ENCODE data around the gene SHC2. TPM values are rescaled to one million over a fixed set of nuclear protein-coding genes. Genes with fewer than 3 reads are reported as not detected.

SHC2 gene
- total and polyA plus RNA-seq, 2 donors from 2014 or later: 10.7 to 24.4 TPM

DNA sequence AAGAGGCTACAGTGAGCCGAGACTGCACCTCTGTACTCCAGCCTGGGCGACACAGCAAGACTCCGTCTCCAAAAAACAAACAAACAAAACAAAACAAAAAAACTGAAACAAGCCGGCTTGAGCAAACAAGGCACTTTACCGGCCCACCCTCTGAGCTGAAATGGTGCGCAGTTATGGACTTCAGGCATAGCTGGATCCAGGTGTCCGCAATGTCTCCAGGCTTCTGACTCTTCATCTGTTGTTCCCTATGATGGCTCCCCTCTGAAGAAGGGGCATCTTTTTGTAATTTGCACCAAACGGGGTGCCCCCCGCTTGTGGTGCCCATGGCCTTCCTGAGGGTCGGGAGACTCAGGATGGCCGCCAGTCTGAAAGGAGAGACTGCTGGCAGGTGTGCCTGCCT, 58.0 kb downstream of the SHC2 start:
- Histone ChIP-seq H3K4me3 (ENCODE audit: low read length in 3 of 3) (no peak overlapping the region), H3K27me3 (ENCODE audit: control insufficient read depth, insufficient read depth, low read length) (no peaks in the 10 kb centered on the region), H3K9me3 (ENCODE audit: control insufficient read depth in 2 of 3, insufficient read depth in 1 of 3, low read length in 3 of 3) (no peaks in the 10 kb centered on the region), H3K4me1 (ENCODE audit: control insufficient read depth in 2 of 3, insufficient read depth in 2 of 3, low read depth in 1 of 3, low read length in 3 of 3) (no peaks in the 10 kb centered on the region), H3K36me3 (ENCODE audit: control insufficient read depth in 2 of 3, insufficient read depth in 3 of 3, low read length in 3 of 3) (no peaks in the 10 kb centered on the region), H3K9ac (ENCODE audit: low read length in 3 of 3) (no peak overlapping the region), H3K27ac (ENCODE audit: low read depth in 2 of 2, low read length in 2 of 2) (no peak overlapping the region)
- DNase-seq (no peak), FAIRE-seq (no peak)
- TF ChIP-seq, protein P1, sequence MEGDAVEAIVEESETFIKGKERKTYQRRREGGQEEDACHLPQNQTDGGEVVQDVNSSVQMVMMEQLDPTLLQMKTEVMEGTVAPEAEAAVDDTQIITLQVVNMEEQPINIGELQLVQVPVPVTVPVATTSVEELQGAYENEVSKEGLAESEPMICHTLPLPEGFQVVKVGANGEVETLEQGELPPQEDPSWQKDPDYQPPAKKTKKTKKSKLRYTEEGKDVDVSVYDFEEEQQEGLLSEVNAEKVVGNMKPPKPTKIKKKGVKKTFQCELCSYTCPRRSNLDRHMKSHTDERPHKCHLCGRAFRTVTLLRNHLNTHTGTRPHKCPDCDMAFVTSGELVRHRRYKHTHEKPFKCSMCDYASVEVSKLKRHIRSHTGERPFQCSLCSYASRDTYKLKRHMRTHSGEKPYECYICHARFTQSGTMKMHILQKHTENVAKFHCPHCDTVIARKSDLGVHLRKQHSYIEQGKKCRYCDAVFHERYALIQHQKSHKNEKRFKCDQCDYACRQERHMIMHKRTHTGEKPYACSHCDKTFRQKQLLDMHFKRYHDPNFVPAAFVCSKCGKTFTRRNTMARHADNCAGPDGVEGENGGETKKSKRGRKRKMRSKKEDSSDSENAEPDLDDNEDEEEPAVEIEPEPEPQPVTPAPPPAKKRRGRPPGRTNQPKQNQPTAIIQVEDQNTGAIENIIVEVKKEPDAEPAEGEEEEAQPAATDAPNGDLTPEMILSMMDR (IDR thresholded peaks at IDR 0.05; ENCODE audit: borderline replicate concordance, extremely low read depth, insufficient read depth): no peak
- intact Hi-C loops (cut with DNase I): no loop called here

DNA sequence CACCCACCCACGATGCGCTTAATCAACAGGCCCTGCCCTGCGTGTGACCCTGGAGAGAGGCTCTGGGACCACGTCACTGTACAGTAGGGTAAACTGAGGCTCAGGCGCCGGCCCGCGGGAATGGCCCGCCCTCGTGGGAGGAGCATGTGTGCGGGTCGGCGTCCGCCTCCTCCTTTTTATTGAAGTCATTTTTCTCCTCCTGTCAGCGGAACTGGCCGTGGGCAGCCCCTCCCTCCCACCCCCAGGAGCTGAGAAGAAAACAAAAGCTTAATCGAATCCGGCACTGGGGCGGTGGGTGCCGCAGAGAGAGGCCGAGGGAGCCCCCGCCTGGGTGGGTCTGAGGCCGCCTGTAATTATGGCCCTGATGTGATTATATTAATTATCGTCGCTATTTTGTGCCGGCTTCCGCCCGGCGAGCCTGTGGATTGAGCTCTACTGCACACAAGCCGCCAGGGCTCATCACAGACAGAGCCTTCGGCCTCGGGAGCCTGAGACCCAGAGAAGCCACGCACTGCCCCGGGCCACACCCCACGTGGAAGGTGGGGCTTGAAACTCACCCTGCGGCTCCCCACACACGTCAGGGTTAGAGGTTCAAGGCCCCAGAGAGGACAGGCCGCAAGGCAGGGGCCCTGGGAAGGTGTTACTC, 58.8 kb downstream of the SHC2 start:
- TF ChIP-seq, protein P1 (IDR thresholded peaks at IDR 0.05; ENCODE audit: borderline replicate concordance, extremely low read depth, insufficient read depth): no peak
- Histone ChIP-seq H3K27me3 (ENCODE audit: control insufficient read depth, insufficient read depth, low read length) (no peaks in the 10 kb centered on the region), H3K27ac (ENCODE audit: low read depth in 2 of 2, low read length in 2 of 2) (no peak overlapping the region), H3K36me3 (ENCODE audit: control insufficient read depth in 2 of 3, insufficient read depth in 3 of 3, low read length in 3 of 3) (no peaks in the 10 kb centered on the region), H3K9ac (ENCODE audit: low read length in 3 of 3) (no peak overlapping the region), H3K4me1 (ENCODE audit: control insufficient read depth in 2 of 3, insufficient read depth in 2 of 3, low read depth in 1 of 3, low read length in 3 of 3) (no peaks in the 10 kb centered on the region), H3K9me3 (ENCODE audit: control insufficient read depth in 2 of 3, insufficient read depth in 1 of 3, low read length in 3 of 3) (no peaks in the 10 kb centered on the region), H3K4me3 (ENCODE audit: low read length in 3 of 3) (no peak overlapping the region)
- intact Hi-C loops (cut with DNase I): no loop called here
- DNase-seq: peak in 4 of 5 donors; percentile 32 to 70 (median 58)
- no peak for FAIRE-seq

DNA sequence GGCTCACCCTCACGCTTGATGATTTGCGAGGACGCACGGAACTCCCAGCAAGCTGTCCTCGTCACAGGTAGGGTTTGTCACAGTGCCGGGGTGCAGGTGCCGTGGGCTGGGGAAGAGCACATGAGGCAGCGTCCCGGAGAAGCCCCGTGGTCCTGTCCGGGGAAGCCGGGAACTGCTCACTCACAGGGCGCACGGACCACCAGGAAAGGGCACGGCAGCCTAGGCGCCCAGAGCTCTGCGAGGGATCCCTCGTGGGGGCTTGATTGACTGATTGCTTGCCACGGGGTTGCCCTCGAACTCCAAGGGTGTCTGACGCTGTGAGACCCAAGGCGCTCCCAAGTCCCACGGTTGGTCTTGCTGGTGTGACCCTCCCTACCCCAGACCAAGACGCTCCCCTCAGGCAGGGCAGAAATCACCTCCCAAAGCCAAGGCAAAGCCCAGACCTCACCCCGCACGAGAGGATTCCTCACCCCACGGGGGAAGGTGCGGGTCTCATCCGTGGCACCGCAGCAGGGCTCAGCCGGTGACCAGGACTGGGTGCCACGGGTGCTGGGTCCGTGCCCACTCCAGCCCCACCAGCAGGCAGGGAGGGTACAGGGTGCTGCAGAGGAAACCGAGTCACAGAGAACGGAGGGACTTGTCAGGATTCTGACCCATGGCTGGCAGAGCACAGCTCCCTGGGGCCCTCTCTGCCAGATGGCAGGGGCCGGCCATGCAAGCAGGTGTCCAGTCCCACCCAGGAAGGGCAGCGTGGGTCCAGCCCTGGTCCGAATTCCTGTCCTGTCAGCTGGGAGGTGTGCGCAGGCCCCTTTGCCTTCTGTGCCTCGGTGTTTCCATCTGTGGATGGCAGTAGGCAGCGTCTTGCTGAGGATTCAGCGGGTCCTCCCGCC, 59.6 kb downstream of the SHC2 start:
- Histone ChIP-seq H3K9ac (ENCODE audit: low read length in 3 of 3) (no peak overlapping the region), H3K27ac (ENCODE audit: low read depth in 2 of 2, low read length in 2 of 2) (no peak overlapping the region), H3K4me3 (ENCODE audit: low read length in 3 of 3) (no peak overlapping the region), H3K36me3 (ENCODE audit: control insufficient read depth in 2 of 3, insufficient read depth in 3 of 3, low read length in 3 of 3) (no peaks in the 10 kb centered on the region), H3K27me3 (ENCODE audit: control insufficient read depth, insufficient read depth, low read length) (no peaks in the 10 kb centered on the region), H3K4me1 (ENCODE audit: control insufficient read depth in 2 of 3, insufficient read depth in 2 of 3, low read depth in 1 of 3, low read length in 3 of 3) (no peaks in the 10 kb centered on the region), H3K9me3 (ENCODE audit: control insufficient read depth in 2 of 3, insufficient read depth in 1 of 3, low read length in 3 of 3) (no peaks in the 10 kb centered on the region)
- DNase-seq (peak in 1 of 5 donors; percentile 65), FAIRE-seq (no peak)
- intact Hi-C loops (cut with DNase I): no loop called here
- TF ChIP-seq, protein P1 (IDR thresholded peaks at IDR 0.05; ENCODE audit: borderline replicate concordance, extremely low read depth, insufficient read depth): no peak

Measured in kidney (tissue), 14 donors.